ENCODE data around the gene ANO6.
"Not testable (repeated sequence)": the region's sequence is repeated elsewhere in the genome, so short reads cannot be mapped to it uniquely, and the experiment has no call there.

Gene ANO6, protein sequence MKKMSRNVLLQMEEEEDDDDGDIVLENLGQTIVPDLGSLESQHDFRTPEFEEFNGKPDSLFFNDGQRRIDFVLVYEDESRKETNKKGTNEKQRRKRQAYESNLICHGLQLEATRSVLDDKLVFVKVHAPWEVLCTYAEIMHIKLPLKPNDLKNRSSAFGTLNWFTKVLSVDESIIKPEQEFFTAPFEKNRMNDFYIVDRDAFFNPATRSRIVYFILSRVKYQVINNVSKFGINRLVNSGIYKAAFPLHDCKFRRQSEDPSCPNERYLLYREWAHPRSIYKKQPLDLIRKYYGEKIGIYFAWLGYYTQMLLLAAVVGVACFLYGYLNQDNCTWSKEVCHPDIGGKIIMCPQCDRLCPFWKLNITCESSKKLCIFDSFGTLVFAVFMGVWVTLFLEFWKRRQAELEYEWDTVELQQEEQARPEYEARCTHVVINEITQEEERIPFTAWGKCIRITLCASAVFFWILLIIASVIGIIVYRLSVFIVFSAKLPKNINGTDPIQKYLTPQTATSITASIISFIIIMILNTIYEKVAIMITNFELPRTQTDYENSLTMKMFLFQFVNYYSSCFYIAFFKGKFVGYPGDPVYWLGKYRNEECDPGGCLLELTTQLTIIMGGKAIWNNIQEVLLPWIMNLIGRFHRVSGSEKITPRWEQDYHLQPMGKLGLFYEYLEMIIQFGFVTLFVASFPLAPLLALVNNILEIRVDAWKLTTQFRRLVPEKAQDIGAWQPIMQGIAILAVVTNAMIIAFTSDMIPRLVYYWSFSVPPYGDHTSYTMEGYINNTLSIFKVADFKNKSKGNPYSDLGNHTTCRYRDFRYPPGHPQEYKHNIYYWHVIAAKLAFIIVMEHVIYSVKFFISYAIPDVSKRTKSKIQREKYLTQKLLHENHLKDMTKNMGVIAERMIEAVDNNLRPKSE

DNA sequence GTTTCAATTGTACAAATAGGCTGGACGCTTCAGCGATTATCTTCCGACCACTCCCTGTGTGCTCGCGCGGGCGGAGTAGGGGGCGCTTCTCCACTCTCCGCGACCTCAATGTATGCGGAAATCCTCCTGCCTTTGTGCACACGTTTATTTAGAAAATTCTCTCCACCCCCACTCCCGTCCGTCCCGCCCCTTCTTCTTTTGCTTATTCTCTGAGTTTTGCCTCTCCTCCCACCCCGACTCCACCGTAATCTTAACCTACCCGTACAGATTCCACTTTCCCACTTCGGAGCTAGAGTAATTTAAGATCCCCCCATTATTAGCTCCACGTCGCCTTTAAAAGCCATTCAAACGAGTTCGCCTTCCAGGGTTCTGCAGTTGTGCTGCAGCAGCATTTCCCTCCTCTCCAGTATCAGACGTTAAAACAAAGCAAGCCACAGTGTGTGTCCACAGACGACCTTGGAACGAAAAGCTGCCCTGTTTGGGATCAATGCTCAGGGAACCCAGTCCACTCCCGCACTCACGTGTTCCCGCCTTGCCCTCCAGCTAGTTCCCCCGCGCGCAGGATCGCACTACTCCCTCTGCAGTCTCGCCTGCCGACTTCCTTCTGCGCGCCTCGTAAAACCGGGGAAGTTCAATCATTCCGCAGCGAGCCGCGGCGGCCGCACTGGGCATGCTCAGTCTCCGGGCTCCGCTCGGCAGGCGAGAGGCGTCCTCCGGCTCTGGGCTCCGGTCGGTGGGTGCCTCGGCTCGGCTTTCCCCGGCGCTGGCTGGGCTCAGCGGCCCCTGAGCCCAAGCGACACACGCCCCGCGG lies at the start of gene ANO6:
TSS of gene ANO6 (plus strand) at position 677 of the 811 bp plus-strand sequence. CDS start 227 bp downstream, outside the sequence.
- no peak for DNase-seq (ENCODE audit: low read depth, low spot score)

DNA sequence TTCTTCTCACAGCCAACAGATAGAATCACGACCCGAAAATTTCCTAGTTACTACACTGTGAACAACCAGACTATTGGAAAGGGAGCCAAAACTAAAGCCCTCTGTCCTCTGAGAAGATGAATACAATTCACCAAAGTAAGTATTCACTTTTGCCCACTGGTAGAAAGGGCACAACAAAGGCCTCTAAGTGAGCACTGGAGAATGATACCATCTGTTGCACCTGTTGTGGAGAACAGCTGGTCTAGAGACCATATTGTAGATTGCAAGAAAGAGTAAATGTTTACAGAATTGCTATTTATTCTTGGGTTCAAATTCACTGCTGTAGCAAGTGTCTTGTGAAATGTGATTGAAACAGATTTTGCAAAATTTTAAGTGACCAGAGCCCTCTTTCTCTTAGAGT lies 46.9 kb upstream of the ANO6 start:
- no peak for DNase-seq (ENCODE audit: low read depth, low spot score)

DNA sequence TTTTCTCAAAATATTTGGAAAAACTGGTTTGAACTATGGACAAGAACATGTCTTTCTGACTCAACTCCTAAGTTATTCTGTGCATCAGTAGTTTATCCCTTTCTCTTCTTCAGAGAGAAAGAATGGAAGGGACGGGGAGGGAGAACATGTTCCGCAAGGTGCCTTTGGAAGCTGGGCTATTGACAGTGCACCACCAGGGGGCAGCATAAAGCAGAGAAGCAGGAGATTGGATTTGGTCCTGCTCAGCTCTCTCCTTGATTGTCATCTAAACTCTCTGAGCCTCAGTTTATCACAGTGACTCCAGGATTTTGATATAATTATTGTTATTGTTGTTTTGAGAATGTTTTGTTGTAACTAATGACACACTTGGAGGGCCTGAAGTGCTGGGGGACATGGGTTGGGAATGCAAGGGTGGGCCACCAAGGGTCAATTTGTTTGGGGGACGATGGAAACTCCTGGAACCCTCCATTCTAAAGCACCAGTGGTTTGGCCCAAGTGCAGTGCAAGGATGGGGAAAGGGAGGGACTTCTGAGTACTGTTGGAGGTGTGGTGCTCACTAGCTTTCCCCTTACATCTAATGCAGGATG lies 45.3 kb upstream of the ANO6 start:
- DNase-seq (ENCODE audit: low read depth, low spot score): peak; percentile 57

DNA sequence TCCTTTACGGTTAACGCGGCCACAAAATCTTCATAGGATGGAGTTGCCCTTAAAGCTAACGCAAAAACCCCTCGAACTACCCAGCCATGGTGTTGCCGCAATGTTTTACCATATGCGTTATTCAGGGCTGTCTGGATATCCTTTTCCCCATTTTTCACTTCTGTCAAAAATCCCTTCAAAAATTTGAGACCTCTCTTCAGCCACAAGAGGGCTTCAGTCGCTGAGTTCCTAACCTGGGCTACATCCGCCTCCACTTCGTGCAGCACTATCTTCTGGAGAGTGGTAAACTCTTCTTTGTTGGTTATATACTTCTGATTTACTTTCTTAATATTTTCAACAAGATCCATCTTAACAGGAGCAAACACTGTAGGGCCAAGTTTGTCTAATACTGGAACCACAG lies 42.6 kb upstream of the ANO6 start:
- DNase-seq (ENCODE audit: low read depth, low spot score): not testable (repeated sequence)

DNA sequence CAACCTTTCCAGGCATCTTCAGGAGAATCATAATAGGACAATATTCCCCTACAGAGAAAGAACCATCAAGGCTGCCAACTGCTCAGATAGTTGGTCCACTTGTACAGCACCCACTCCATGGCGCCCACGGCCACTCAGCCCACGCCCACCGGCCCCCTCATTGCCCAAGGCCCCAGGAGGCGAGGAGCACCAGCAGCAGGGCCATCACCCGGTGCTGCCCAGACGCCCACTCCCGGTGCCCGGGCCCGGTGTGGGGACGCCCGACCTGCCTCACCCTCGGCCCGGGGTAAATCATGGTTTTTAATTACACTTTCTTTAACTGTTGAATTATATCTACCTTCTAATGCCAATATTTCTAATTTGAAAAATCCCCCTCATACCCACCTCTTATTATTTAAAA lies 41.3 kb upstream of the ANO6 start:
- no peak for DNase-seq (ENCODE audit: low read depth, low spot score)

DNA sequence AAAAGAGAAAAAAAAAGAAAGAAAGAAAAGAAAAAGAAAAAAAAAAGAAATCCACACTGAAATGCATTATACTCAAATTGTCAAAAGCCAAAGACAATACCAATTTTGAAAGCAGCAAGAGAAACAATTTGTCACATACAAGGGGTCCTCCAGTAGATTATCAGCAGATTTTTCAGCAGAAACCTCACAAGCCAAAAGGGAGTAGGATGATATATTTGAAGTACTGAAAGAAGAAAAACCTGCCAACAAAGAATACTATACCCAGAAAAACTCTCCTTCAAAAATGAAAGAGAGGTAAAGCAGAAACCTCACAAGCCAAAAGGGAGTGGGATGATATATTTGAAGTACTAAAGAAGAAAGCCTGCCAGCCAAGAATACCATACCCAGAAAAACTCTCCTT lies 37.1 kb upstream of the ANO6 start:
- DNase-seq (ENCODE audit: low read depth, low spot score): no peak

DNA sequence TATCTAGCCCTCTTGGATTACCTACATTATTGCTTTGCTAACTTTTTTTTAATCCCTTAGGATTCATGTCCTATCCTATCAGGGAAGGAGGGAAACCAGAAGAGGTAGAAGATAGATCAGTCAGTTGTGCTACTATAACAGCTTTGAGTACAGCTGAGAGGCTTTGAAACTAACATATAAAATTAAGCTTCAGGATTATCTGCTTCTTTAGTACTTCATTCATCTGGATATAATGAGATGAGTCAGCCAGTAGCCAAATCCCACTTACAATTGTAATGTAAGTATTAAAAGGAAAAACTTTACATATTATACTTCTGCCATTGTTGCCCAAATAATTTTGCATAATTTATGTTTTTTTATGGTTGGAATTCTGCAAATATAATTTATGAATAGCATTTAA lies 33.4 kb upstream of the ANO6 start:
- no peak for DNase-seq (ENCODE audit: low read depth, low spot score)

DNA sequence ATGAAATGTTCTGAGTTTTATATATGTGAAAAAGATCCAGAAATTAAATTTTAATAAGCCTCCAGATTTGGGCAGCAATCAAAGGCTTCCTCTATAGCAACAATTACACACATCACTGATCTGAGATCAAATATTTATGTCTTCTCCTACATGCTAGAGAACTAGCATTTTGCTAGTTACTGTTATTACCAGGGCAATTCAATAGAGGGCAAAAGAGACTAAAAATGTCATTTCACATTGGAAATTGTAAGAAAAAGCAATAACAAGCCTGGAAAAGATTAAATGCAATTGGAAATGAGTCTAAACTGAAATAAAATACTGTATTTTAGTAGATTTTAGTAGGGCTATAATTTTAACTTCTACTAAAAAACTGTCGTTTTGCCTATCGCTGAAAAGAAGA lies 32.6 kb upstream of the ANO6 start:
- no peak for DNase-seq (ENCODE audit: low read depth, low spot score)

DNA sequence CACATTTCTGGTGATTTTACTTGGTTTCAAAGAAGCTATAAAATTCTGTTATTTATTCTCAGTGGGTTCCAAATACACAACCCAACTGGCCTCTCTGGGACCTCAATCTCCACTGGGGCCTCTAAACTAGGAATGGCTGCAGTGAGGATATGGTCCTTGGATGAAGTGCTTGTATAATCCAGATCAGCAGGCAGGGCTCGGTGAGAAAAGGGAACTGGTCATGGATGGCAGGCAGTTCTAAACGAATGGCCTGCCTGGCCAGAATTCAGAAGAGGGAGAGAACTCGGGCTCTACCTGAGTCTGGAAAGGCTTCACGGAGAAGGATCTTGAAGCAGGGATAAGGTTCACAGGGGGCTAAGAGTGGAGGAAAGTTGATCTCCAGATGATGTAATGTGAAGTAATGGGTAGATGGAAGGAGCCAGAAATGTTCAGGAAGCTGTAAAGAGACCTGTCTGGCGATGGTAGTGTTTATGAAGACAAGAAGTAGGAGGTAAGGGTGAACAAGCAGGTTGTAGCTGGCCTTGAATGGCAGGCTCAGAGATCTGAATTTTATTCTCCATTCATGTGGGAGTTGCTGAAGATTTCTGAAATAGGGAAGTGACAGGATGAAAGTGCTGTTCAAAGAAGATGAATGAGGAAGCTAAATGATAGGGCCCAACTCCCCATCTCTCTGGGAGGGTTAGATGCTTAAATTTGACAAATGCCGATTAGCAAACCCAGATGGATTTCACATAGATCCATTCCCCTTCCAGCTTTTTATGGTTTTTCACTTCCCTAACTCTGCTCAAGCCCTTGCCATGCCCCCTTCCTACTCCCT lies 31.5 kb upstream of the ANO6 start:
- no peak for DNase-seq (ENCODE audit: low read depth, low spot score)

DNA sequence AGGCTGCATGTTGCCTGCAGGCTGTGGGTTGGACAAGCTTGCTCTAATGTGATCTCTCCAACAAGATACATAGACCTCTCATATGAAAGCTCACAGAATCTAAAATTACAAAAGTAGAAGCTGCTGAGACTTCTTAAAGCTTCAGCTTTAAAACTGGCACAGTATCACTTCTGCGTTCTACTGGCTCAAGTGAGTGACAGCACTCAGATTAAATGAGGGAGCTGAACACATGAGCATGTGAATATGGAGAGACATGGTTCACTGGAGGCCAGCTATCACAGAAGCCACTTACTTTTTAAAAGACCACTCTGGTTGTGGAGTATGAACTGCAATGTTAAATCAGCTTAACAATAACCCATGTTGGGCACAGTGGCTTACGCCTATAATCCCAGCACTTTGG lies 29.1 kb upstream of the ANO6 start:
- DNase-seq (ENCODE audit: low read depth, low spot score): no peak

DNA sequence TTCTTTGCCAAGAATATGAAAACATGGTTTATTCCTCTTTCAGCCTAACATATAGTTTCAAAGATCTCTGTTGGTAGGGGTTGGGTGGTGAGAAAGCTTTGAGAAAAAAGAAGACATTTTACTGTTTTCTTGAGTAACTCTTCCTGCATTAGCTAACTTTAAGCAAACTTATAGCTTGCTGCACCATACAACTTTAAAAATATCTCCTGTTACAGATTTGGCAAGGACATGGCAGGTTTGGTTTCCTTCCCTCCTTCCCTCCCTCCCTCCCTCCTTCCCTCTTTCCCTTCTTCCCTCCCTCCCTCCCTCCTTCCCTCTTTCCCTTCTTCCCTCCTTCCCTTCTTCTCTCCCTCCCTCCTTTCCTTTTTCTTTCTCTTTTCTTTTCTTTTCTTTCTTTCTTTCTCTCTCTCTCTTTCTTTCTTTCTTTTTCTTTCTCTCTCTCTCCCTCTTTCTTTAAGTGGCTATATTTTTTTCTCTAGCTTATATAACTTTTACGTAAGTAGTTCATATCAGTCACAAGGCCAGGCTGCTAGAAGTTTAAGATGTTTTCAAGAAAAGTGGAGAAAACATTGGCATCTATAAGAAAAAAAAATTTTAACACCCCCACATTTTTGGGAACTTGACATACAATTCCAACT lies 26.0 kb upstream of the ANO6 start:
- no peak for DNase-seq (ENCODE audit: low read depth, low spot score)

DNA sequence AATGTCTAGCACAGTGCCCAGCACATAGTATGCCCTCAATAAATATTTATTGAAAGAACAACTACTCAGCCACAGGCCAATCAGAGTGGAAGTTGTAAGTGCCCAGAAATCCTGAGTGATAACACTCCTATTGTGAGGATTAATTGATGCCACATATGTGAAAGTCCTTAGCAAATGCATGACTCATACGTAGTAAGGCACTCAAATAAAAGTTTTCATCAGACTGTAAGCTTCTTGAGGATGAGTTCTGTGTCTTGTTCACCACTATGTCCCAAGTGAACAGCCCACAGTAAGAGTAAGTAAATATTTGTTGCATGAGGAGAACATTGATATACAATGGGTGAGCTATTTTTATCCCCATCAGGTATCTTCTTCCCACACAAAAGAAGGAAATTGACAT lies 24.7 kb upstream of the ANO6 start:
- no peak for DNase-seq (ENCODE audit: low read depth, low spot score)

DNA sequence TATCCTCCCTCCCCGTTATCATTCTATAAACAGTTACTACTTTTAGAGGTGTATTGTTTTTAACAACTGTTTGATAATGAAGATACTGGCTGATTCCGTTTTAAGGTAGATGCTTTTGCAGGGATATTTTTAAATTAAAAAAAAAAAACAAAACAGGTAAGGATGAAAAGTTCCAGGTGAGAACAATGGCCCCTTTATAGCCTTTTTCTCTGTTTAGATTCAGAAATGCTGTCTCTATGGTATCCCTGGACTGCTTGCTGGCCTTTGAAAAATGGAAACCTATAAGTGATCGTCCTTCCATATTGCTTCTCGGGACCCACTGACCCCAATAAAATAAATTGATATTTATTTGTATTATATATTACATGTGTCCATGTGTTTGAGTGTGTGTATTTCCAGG lies 23.2 kb upstream of the ANO6 start:
- DNase-seq (ENCODE audit: low read depth, low spot score): no peak

DNA sequence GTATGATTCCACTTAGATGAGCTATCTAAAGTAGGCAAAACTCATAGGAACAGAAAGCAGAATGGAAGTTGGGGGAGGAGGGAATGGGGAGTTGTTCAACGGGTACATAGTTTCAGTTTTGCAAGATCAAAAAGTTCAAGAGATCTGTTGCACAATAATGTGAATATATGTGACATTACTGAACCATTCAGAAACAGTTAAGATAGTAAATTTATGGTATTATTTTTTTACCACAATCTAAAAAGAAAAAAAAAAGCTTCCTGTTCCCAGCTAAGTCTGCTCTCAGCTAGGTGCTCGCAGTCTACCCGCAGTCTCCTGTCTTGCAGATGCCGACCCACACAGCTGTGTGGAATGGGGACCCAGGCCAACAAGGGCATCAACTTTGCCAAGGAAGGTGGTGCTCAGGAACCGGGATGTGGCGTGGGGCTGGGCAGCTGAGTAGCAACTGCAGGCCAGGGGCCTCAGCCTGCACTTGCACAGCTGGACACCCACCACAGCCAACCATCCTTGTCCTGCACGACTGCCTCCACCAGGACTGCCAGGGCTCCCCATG lies 15.3 kb upstream of the ANO6 start:
- DNase-seq (ENCODE audit: low read depth, low spot score): no peak

DNA sequence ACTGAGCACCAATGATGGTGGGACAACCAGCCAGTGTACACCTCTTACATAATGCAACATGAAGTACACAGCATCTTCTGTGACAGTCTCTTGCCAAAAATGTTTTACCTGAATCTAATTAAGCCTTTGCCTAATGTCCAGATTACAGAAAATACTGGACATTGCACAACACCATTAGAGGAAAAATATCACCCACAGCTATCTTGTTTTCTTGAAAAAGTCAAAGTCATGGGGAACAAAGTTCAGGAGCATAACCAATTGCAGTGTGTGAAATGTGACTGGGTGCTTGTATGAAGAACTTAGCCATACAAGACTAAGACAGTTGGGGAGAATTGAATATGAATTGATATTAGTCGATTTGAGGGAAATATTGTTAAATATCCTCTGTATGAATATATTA lies 12.1 kb upstream of the ANO6 start:
- DNase-seq (ENCODE audit: low read depth, low spot score): no peak

DNA sequence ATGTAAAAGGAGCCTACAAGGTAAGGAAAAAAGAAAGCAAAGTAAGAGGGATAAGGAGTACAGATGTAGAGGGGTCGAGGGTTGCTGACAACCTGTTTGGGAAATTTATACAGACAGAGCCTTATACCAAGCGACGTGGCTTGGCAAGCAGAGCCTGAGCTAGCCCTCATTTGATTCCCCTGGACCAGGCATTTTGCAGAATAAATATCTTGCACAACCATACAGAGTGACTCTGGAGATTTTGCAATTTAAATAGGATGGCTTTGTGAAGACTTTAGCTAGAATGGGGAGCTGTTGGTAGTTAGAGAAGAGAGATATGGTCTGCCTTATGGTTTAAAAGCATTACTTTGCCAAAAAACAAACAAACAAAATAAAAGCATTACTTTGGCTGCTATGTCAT lies 11.1 kb upstream of the ANO6 start:
- DNase-seq (ENCODE audit: low read depth, low spot score): no peak

DNA sequence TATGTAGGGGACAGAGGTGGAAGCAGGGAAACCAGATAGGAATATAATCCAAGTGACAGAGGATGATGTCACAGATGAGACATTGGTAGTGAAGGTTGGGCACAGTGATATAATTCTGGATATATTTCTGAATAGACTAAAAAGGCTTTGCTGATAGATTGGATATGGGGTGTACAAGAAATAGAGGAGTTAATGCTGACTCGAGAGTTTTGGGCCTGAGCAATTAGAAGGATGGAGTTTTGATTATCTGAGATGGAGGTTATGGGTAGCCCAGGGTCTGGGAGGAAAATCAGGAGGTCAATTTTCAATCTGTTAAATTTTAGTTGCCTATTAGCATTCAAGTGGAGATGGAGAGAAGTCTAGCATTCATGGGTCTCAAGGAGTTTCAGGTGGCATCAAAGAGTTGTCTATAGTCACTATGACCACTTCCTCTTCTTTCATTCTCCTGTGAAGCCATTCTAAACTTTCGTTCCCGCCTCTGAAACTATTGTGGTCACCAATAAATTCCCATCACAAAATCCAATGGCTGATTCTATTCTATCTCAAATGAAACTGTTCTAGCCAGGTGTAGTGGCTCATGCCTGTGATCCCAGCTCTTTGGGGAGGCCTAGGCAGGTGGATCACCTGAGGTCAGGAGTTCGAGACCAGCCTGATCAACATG lies 10.6 kb upstream of the ANO6 start:
- no peak for DNase-seq (ENCODE audit: low read depth, low spot score)

DNA sequence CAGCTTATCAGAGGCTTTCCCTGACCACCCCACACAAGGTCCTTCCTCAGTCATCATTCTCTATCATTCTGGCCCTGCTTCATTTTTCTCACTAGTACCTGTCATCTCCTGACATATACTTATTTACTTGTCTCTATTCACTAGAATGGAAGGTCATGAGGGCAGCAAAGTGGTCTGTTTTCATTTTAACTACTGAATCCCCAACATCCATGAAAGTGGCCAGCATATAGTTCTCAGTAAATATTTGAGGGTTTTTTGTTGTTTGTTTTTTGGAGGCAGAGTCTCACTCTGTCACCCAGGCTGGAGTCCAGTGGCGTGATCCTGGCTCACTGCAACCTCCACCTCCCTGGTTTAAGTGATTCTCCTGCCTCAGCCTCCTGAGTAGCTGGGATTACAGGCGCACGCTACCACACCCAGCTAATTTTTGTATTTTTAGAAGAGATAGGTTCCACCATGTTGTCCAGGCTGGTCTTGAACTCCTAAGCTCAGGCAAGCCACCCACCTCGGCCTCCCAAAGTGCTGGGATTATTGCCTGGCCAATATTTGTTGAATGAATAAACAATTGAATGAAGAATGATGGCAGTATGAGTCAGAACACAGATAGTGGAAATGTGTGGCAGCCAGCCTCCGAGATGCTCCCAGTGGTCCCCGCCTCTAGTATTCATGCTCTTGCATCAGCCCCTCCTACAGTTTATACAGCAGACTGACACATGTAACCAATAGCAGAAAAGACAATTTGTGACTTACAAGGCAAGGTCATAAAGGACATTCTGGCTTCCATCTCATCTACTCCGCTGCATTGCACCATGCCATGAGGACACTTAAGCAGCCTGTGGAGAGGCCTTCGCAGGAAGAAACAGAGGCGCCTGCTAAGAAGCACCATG lies 7.0 kb upstream of the ANO6 start:
- no peak for DNase-seq (ENCODE audit: low read depth, low spot score)
